GM12892 (cell line): Measurements from ENCODE around the gene BPIFB4.

Source experiments
- DNase-seq: peaks from one replicate; pipeline ENCODE4 v3.0.0; 2011; ENCODE audit not compliant: insufficient read length
- FAIRE-seq: peaks from 2 replicates; lab custom pipeline; 2011; peaks lifted over from hg19 to GRCh38; lab: Jason Lieb, UNC
- POLR2A ChIP-seq: IDR thresholded peaks from 2 replicates; pipeline ENCODE4 v1.6.1; 2011; ENCODE audit warnings: low read depth, low read length, control low read depth
- POLR2AphosphoS5 ChIP-seq: IDR thresholded peaks from 2 replicates; pipeline ENCODE4 v1.6.1; 2011; ENCODE audit warnings: low read depth, low read length, control low read depth
- TAF1 ChIP-seq: IDR thresholded peaks from 2 replicates; pipeline ENCODE4 v1.6.1; 2011; ENCODE audit warnings: low read depth, mild to moderate bottlenecking, control low read depth, low read length, borderline replicate concordance

BPIFB4 gene

DNA sequence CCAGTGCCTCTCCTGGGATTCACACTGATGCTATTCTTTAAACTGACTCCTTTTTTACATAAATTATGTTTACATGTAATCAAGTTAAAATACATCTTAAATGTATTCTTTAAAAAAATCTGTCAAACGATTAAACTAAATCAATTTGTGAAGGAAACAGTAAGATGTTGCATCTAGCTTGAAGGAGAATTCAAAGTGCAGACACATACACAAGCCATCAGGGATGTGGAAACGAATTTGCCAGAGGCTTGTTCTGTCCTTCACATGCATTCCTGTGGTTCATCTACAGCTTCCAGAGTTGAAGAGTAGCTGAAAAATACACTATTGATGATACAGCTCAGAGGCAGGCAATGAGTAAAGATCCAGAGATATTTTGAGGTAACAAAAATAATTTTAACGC lies 33.0 kb upstream of the BPIFB4 start:
- TF ChIP-seq POLR2AphosphoS5, result no peak
- no peak for TF ChIP-seq TAF1
- no peak for TF ChIP-seq POLR2A
- no peak for DNase-seq
- FAIRE-seq, result no peak

DNA sequence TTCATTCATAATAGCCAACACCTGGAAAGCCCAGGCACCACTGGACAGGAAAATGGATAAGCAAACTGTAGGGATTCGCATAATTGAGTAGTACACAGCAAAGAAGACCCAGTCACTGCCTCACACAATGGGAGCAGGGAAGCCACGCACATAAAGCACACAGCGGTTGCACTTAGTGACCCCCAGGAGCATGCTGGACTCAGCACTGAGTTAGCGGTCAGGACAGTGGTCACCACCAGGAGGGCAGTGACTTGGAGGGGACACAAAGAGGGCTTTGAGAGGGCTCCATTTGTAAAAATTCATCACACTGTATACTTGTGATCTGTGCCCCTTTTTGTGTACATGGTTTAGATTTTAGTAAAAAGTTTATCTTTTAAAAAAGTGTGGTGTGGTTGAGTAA lies 28.1 kb upstream of the BPIFB4 start:
- TF ChIP-seq TAF1, result no peak
- no peak for FAIRE-seq
- no peak for DNase-seq

DNA sequence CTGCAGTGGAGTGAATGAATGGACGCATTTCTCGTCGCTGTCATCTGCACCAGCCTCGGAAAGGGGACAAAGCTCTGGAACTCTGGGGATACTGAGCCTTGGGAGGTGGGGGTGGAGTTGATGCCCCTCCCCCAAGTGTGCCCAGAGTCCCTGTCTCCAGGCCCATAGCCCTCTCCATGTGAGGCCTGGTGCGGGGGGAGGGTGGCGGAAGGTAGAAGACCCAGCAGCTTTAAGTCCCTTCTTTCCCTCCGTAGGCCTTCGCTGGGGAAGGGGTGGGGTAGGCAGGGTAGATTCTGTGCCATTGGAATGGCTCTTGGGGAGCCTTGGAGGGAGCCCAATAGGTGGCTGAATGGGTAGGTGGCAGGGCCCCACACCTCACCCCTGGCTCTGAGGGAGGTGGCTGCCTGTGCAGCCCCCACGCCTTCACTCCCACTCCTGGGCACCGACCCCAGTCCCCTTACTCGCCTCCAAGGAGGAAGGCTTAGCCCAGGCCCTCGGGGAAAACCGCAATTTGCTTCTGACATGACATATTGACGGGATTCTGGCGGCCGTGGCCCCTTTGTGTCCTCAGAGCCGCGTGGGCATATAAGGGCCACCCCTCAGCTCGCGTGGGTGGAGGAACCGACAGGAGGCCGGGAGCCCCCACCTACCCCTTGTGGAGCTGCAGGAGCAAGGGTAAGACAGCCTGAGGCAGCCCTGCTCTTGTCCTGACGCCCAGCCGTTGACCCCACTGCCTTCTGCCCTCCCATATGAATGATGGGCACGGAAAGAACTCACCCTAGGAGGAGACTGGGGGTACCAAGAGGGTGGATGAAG lies 25.9 kb upstream of the BPIFB4 start, which contains the start of gene BPIFB3:
Gene BPIFB3 (plus strand): TSS at position 613 of the 816 bp plus-strand sequence. CDS start 1,533 bp downstream, outside the sequence.
- no peak for DNase-seq
- TF ChIP-seq POLR2A, result no peak
- no peak for TF ChIP-seq TAF1
- TF ChIP-seq POLR2AphosphoS5, result no peak
- no peak for FAIRE-seq

GRCh38 chr20:33054381-33054780 lies 25.1 kb upstream of the BPIFB4 start:
- TF ChIP-seq POLR2AphosphoS5, result no peak
- no peak for TF ChIP-seq POLR2A
- TF ChIP-seq TAF1, result no peak
- no peak for DNase-seq

DNA sequence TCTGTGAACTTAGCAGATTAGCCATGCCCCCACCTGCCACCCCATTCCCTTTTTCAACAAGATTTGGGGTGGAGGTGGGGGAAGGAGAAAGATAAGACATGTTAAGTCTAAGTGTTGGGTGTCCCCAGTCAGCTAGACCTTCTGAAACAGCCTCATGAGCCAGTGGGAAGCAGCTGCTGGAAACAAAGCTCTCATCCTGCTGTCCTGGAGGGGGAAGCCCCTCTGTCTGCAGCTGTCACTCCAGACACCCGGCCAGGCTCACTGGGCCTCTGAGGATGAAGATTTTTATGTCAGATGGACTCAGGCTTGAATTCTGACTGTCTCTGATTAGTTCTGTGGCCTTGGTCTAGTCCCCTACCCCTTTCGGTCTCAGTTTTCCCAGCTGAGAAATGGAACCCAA lies 24.7 kb upstream of the BPIFB4 start:
- FAIRE-seq, result no peak
- DNase-seq, result no peak
- TF ChIP-seq TAF1, result no peak
- TF ChIP-seq POLR2A, result no peak
- no peak for TF ChIP-seq POLR2AphosphoS5

More at GRCh38 chr20:33054381-33054780, 25.1 kb upstream of the BPIFB4 start:
- FAIRE-seq, result no peak

GRCh38 chr20:33059136-33059535 lies 20.3 kb upstream of the BPIFB4 start:
- TF ChIP-seq POLR2A (no peak), POLR2AphosphoS5 (no peak), TAF1 (no peak)
- DNase-seq, result no peak
- no peak for FAIRE-seq

DNA sequence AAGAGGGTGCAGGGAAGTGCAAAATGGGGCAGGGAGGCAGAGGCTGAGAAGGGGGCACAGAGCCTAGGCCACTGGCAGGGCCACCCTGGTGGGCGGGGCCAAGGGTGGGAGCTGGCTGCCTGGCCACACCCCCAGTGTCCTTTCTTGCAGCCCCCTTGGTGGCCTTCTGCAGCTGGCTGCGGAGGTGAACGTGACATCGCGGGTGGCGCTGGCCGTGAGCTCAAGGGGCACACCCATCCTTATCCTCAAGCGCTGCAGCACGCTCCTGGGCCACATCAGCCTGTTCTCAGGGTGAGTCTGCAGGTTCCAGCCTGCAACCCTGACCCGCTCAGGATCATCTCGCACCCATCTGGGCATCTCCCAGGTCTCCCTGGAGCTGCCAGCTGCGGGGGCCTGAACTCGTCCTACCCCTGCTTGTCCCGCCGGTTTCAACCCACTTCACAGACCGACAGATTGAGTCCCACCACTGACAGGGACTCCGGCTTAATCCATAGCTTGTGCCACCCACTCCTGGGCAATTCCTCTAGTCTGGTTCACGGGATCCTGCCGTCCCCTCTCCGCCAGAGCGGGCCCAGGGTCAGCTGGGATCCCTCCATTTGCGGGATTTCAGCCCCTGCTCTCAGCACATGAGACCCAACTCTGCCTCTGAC lies 19.6 kb upstream of the BPIFB4 start:
- no peak for TF ChIP-seq POLR2A
- TF ChIP-seq POLR2AphosphoS5, result no peak
- TF ChIP-seq TAF1, result no peak
- no peak for DNase-seq

DNA sequence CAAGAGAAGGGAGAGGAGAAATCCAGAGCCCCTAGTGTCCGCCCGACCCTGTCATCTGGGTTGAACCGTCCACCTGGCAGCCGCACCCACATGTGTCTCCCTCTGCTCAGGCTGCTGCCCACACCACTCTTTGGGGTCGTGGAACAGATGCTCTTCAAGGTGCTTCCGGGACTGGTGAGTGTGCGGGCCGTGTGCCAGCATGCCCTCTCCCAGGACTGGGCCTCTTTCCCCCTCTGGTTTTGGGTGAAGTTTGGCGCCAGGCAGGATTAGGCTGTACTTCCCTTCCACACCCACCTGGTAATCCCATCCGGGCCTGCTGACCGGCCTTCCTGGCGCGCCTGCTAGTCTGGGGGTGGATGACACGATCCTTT lies 17.8 kb upstream of the BPIFB4 start:
- FAIRE-seq, result no peak
- DNase-seq, result no peak
- TF ChIP-seq POLR2AphosphoS5, result no peak
- TF ChIP-seq TAF1, result no peak
- TF ChIP-seq POLR2A, result no peak

More for the DNA sequence above, 19.6 kb upstream of the BPIFB4 start:
- FAIRE-seq, result no peak

- TF ChIP-seq POLR2A (no peak), TAF1 (no peak), POLR2AphosphoS5 (no peak)
- DNase-seq (no peak), FAIRE-seq (no peak)
Measured at GRCh38 chr20:33062105-33062824, 17.2 kb upstream of the BPIFB4 start.

DNA sequence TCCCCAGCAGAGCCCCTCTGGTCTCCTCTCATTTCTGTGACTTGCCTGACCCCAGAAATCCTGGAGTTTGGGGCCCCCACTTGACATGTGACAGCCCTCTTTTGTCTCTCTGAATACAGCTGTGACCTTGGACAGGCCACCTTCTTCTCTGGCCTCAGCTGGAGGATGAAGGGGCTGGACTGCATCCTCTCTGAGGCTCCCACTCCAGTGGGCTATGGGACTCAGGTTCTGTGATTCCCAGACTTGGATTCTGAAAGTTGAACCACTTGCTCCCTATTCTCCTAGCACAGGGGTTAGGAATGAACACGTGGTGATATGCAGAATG lies 16.7 kb upstream of the BPIFB4 start:
- no peak for DNase-seq
- TF ChIP-seq POLR2A (no peak), POLR2AphosphoS5 (no peak), TAF1 (no peak)
- FAIRE-seq, result no peak

- TF ChIP-seq POLR2A (no peak), POLR2AphosphoS5 (no peak), TAF1 (no peak)
- FAIRE-seq, result no peak
- no peak for DNase-seq
Measured at GRCh38 chr20:33063271-33063670, 16.2 kb upstream of the BPIFB4 start.
